ENCODE results near the gene TMC6. TPM values are rescaled to one million over a fixed set of nuclear protein-coding genes. Genes with fewer than 3 reads are reported as not detected.

TMC6 gene
- total and polyA plus RNA-seq, 2 of the 4 experiments (the other 2 are of a cell fraction) = 0.19 TPM; not detected in 1

GRCh38 chr17:78107976-78108725 lies 20.4 kb downstream of the TMC6 start:
- H3K9ac ChIP-seq (ENCODE audit: low read depth, low read length) = no peak overlapping the region
- dilution Hi-C loops (cut with HindIII; ENCODE audit: low sequenced_read_pairs, unreplicated experiment) (no loop called here), intact Hi-C loops (cut with micrococcal nuclease) (no loop called here), in situ Hi-C loops (cut with MboI; ENCODE audit: low sequenced_read_pairs) (no loop called here)
- H3K79me1 ChIP-seq (ENCODE audit: low read depth in 1 of 2, low read length in 2 of 2) = no peaks in the 10 kb centered on the region
- H2BK120ac ChIP-seq (ENCODE audit: low read depth, low read length) = no peak overlapping the region
- H3K4me2 ChIP-seq (ENCODE audit: low read depth, low read length) = no peak overlapping the region
- no peak overlapping the region for H2AK5ac ChIP-seq (ENCODE audit: low read depth, low read length)
- CTCF ChIA-PET = no interaction called here
- ATAC-seq (ENCODE audit: low read depth) = no peak
- H3K9me1 ChIP-seq (ENCODE audit: insufficient read depth, low read length) = no peaks in the 10 kb centered on the region
- no peak overlapping the region for H2AFZ ChIP-seq (replicated peaks; ENCODE audit: low read length, poor library complexity)
- H3K9me3 ChIP-seq (ENCODE audit: control insufficient read depth, insufficient read depth, low read length) = no peaks in the 10 kb centered on the region
- no TSS peak for BruUV-seq (replicated peaks)
- H3K56ac ChIP-seq (ENCODE audit: extremely low read depth, insufficient read depth, low read length) = no peak overlapping the region
- H3K23ac ChIP-seq (ENCODE audit: low read depth, low read length) = no peak overlapping the region
- no peak overlapping the region for H3K27ac ChIP-seq (ENCODE audit: insufficient read depth, low read length)
- 95% methylated on average over 11 of the region's 21 CpGs; no CpG with 5 or more reads in 1 of the 2 experiments for WGBS, 2 experiments (ENCODE audit: extremely low coverage in 2 of 2, insufficient read length in 1 of 2)
- H3K4ac ChIP-seq (ENCODE audit: low read depth, low read length) = no peak overlapping the region
- no peak for DNase-seq
- H3K4me1 ChIP-seq (ENCODE audit: control insufficient read depth, insufficient read depth, low read length) = no peaks in the 10 kb centered on the region; the same call in 1 of the 2 replicates
- no peak overlapping the region for H2BK15ac ChIP-seq (ENCODE audit: low read depth, low read length)
- no peak overlapping the region for H4K5ac ChIP-seq (ENCODE audit: low read depth, low read length)
- H2BK5ac ChIP-seq (ENCODE audit: low read depth, low read length, poor library complexity, severe bottlenecking) = no peak overlapping the region
- H3K36me3 ChIP-seq (ENCODE audit: control insufficient read depth, insufficient read depth, low read length) = peaks cover 14% of the 10 kb centered on the region
- POLR2A ChIA-PET (ENCODE audit: unreplicated experiment) = interaction anchor here (0.5 kb wide), 1 partner anchor 147 kb away, joined by 5 read pairs; no protein-coding TSS in a partner anchor
- no peak overlapping the region for H2BK20ac ChIP-seq (ENCODE audit: low read depth, low read length)
- no peak overlapping the region for H3K4me3 ChIP-seq (ENCODE audit: insufficient read depth, low read depth, low read length)
- H3K18ac ChIP-seq (ENCODE audit: low read depth, low read length) = no peak overlapping the region
- no peak overlapping the region for H4K91ac ChIP-seq (ENCODE audit: insufficient read depth, low read depth, low read length)
- no peak overlapping the region for H3K14ac ChIP-seq (replicated peaks; ENCODE audit: low read depth, low read length)
- no peaks in the 10 kb centered on the region for H4K20me1 ChIP-seq (ENCODE audit: insufficient read depth, low read length)
- H3K27me3 ChIP-seq (ENCODE audit: control insufficient read depth, insufficient read depth, low read length) = no peaks in the 10 kb centered on the region
- no peak overlapping the region for H4K8ac ChIP-seq (ENCODE audit: low read depth in 2 of 2, low read length in 2 of 2)
- H2AK9ac ChIP-seq (replicated peaks; ENCODE audit: low read depth, low read length, poor library complexity) = no peak overlapping the region
- TF ChIP-seq SMC3 (IDR thresholded peaks at IDR 0.05; ENCODE audit: low read depth, low read length) = no peak
- TF ChIP-seq POLR2A (IDR thresholded peaks at IDR 0.05; ENCODE audit: low read depth, low read length) = no peak
- TF ChIP-seq RAD21 (IDR thresholded peaks at IDR 0.05; ENCODE audit: low read length) = no peak
- TF ChIP-seq MXI1 (IDR thresholded peaks at IDR 0.05; ENCODE audit: borderline replicate concordance, low read depth, low read length) = no peak
- no peak for TF ChIP-seq CTCF (conservative IDR thresholded peaks at IDR 0.05; ENCODE audit: low read depth, low read length)
- no peak for TF ChIP-seq USF2 (IDR thresholded peaks at IDR 0.05; ENCODE audit: low read depth, low read length)
- TF ChIP-seq MAFK (IDR thresholded peaks at IDR 0.05; ENCODE audit: low read depth, low read length) = no peak
- TF ChIP-seq MAZ (IDR thresholded peaks at IDR 0.05; ENCODE audit: borderline replicate concordance, low read depth, low read length) = no peak
- no peak for TF ChIP-seq RFX5 (IDR thresholded peaks at IDR 0.05; ENCODE audit: low read depth, low read length)
- TF ChIP-seq ELK1 (IDR thresholded peaks at IDR 0.05; ENCODE audit: borderline replicate concordance, low read depth, low read length) = no peak
- no peak for TF ChIP-seq CHD1 (IDR thresholded peaks at IDR 0.05; ENCODE audit: low read depth, low read length)
- TF ChIP-seq FOS (IDR thresholded peaks at IDR 0.05; ENCODE audit: low read depth, low read length) = no peak
- TF ChIP-seq BHLHE40 (IDR thresholded peaks at IDR 0.05; ENCODE audit: low read depth, low read length) = no peak
- no peak for TF ChIP-seq NFE2L2 (IDR thresholded peaks at IDR 0.05; ENCODE audit: low read depth, low read length)
- TF ChIP-seq CEBPB (IDR thresholded peaks at IDR 0.05; ENCODE audit: low read depth, low read length) = no peak
- no peak for TF ChIP-seq RCOR1 (IDR thresholded peaks at IDR 0.05; ENCODE audit: insufficient replicate concordance, low read length)

Measured in IMR-90 (cell line).